ACC112 (cell line): Measurements from ENCODE around the gene FBXL7.

Source experiments
- H2AFZ ChIP-seq: fragments of 200-600 bp; sonication (generic); one replicate; pipeline ENCODE4 v1.6.0; 2017; ENCODE audit warnings: antibody characterized with exemption, low read length; ENCODE audit not compliant: unreplicated experiment
- H3K27ac ChIP-seq: fragments of 200-600 bp; sonication (generic); 2 replicates; pipeline ENCODE4 v1.5.1; 2014; ENCODE audit warnings: low read depth, mild to moderate bottlenecking, antibody characterized with exemption, low read length, moderate library complexity
- H3K27me3 ChIP-seq: fragments of 200-600 bp; sonication (generic); 2 replicates; pipeline ENCODE4 v1.6.1; 2014; ENCODE audit warnings: mild to moderate bottlenecking, antibody characterized with exemption, low read length, moderate library complexity, mixed read lengths; ENCODE audit not compliant: insufficient read depth
- H3K36me3 ChIP-seq: fragments of 200-600 bp; sonication (generic); 2 replicates; pipeline ENCODE4 v1.6.1; 2016; ENCODE audit warnings: mild to moderate bottlenecking, antibody characterized with exemption, low read length, moderate library complexity, mixed read lengths; ENCODE audit not compliant: insufficient read depth
- H3K4me1 ChIP-seq: fragments of 200-600 bp; sonication (generic); one replicate; pipeline ENCODE4 v1.6.1; 2016; ENCODE audit warnings: low read length, mixed read lengths; ENCODE audit not compliant: insufficient read depth, unreplicated experiment, control insufficient read depth
- H3K4me3 ChIP-seq: fragments of 200-600 bp; sonication (generic); 2 replicates; pipeline ENCODE4 v1.5.1; 2014; ENCODE audit warnings: mild to moderate bottlenecking, low read depth, low read length
- H3K79me2 ChIP-seq: fragments of 200-600 bp; sonication (generic); one replicate; pipeline ENCODE4 v1.6.0; 2016; ENCODE audit warnings: low read length; ENCODE audit not compliant: control insufficient read depth, unreplicated experiment, insufficient read depth

The FBXL7 gene

GRCh38 chr5:15535938-15536337 lies 36.0 kb downstream of the FBXL7 start:
- H3K27me3 ChIP-seq = no peaks in the 10 kb centered on the region
- no peak overlapping the region for H3K27ac ChIP-seq
- no peak overlapping the region for H2AFZ ChIP-seq
- H3K36me3 ChIP-seq = peaks cover 3% of the 10 kb centered on the region; the same call in 1 of the 2 replicates
- H3K4me1 ChIP-seq = peaks cover 21% of the 10 kb centered on the region
- H3K79me2 ChIP-seq = peaks cover 14% of the 10 kb centered on the region
- no peak overlapping the region for H3K4me3 ChIP-seq

- no peaks in the 10 kb centered on the region for H3K27me3 ChIP-seq
- peaks cover 11% of the 10 kb centered on the region for H3K79me2 ChIP-seq
- peaks cover 10% of the 10 kb centered on the region for H3K4me1 ChIP-seq
- H2AFZ ChIP-seq = no peak overlapping the region
- H3K36me3 ChIP-seq = peaks cover 3% of the 10 kb centered on the region; the same call in 1 of the 2 replicates
- no peak overlapping the region for H3K27ac ChIP-seq
- no peak overlapping the region for H3K4me3 ChIP-seq
Measured at GRCh38 chr5:15538516-15538915, 38.5 kb downstream of the FBXL7 start.

- Histone ChIP-seq H3K27me3 (no peaks in the 10 kb centered on the region), H3K4me1 (peaks cover 7% of the 10 kb centered on the region), H3K27ac (no peak overlapping the region), H3K4me3 (no peak overlapping the region), H3K36me3 (no peaks in the 10 kb centered on the region), H3K79me2 (peaks cover 4% of the 10 kb centered on the region), H2AFZ (no peak overlapping the region)
Measured at GRCh38 chr5:15539951-15540350, 40.0 kb downstream of the FBXL7 start.

- H2AFZ ChIP-seq = no peak overlapping the region
- H3K4me1 ChIP-seq = peaks cover 7% of the 10 kb centered on the region
- H3K36me3 ChIP-seq = no peaks in the 10 kb centered on the region
- H3K79me2 ChIP-seq = peaks cover 4% of the 10 kb centered on the region
- no peak overlapping the region for H3K4me3 ChIP-seq
- no peaks in the 10 kb centered on the region for H3K27me3 ChIP-seq
- H3K27ac ChIP-seq = no peak overlapping the region
Measured at GRCh38 chr5:15544039-15544438, 44.1 kb downstream of the FBXL7 start.

GRCh38 chr5:15545082-15545481 lies 45.1 kb downstream of the FBXL7 start:
- H3K27me3 ChIP-seq = no peaks in the 10 kb centered on the region
- H3K4me3 ChIP-seq = no peak overlapping the region
- H3K4me1 ChIP-seq = peaks cover 3% of the 10 kb centered on the region
- H3K27ac ChIP-seq = no peak overlapping the region
- no peak overlapping the region for H2AFZ ChIP-seq
- H3K36me3 ChIP-seq = no peaks in the 10 kb centered on the region
- peaks cover 4% of the 10 kb centered on the region for H3K79me2 ChIP-seq

- Histone ChIP-seq H3K4me3 (no peak overlapping the region), H3K27ac (no peak overlapping the region), H3K79me2 (no peaks in the 10 kb centered on the region), H3K27me3 (no peaks in the 10 kb centered on the region), H3K4me1 (no peaks in the 10 kb centered on the region), H2AFZ (no peak overlapping the region), H3K36me3 (no peaks in the 10 kb centered on the region)
Measured at GRCh38 chr5:15547261-15547839, 47.4 kb downstream of the FBXL7 start.

- H2AFZ ChIP-seq = no peak overlapping the region
- H3K4me3 ChIP-seq = no peak overlapping the region
- no peaks in the 10 kb centered on the region for H3K4me1 ChIP-seq
- no peaks in the 10 kb centered on the region for H3K79me2 ChIP-seq
- H3K27me3 ChIP-seq = no peaks in the 10 kb centered on the region
- no peak overlapping the region for H3K27ac ChIP-seq
- no peaks in the 10 kb centered on the region for H3K36me3 ChIP-seq
Measured at GRCh38 chr5:15549961-15550360, 50.0 kb downstream of the FBXL7 start.

- H3K4me3 ChIP-seq = no peak overlapping the region
- H3K4me1 ChIP-seq = no peaks in the 10 kb centered on the region
- H2AFZ ChIP-seq = no peak overlapping the region
- no peaks in the 10 kb centered on the region for H3K36me3 ChIP-seq
- H3K79me2 ChIP-seq = no peaks in the 10 kb centered on the region
- no peak overlapping the region for H3K27ac ChIP-seq
- no peaks in the 10 kb centered on the region for H3K27me3 ChIP-seq
Measured at GRCh38 chr5:15550502-15551112, 50.6 kb downstream of the FBXL7 start.

- H2AFZ ChIP-seq = no peak overlapping the region
- H3K79me2 ChIP-seq = no peaks in the 10 kb centered on the region
- no peaks in the 10 kb centered on the region for H3K36me3 ChIP-seq
- H3K4me1 ChIP-seq = no peaks in the 10 kb centered on the region
- no peaks in the 10 kb centered on the region for H3K27me3 ChIP-seq
- no peak overlapping the region for H3K27ac ChIP-seq
- no peak overlapping the region for H3K4me3 ChIP-seq
Measured at GRCh38 chr5:15551113-15551504, 51.1 kb downstream of the FBXL7 start.

GRCh38 chr5:15554542-15554941 lies 54.6 kb downstream of the FBXL7 start:
- no peaks in the 10 kb centered on the region for H3K4me1 ChIP-seq
- no peak overlapping the region for H3K27ac ChIP-seq
- H2AFZ ChIP-seq = no peak overlapping the region
- no peaks in the 10 kb centered on the region for H3K36me3 ChIP-seq
- H3K4me3 ChIP-seq = no peak overlapping the region
- H3K79me2 ChIP-seq = no peaks in the 10 kb centered on the region
- H3K27me3 ChIP-seq = no peaks in the 10 kb centered on the region

- no peaks in the 10 kb centered on the region for H3K4me1 ChIP-seq
- no peak overlapping the region for H3K4me3 ChIP-seq
- H3K27me3 ChIP-seq = no peaks in the 10 kb centered on the region
- no peaks in the 10 kb centered on the region for H3K36me3 ChIP-seq
- H2AFZ ChIP-seq = no peak overlapping the region
- no peak overlapping the region for H3K27ac ChIP-seq
- H3K79me2 ChIP-seq = no peaks in the 10 kb centered on the region
Measured at GRCh38 chr5:15555176-15555575, 55.2 kb downstream of the FBXL7 start.
